ENCODE results near the gene LENEP. TPM values are rescaled to one million over a fixed set of nuclear protein-coding genes. Genes with fewer than 3 reads are reported as not detected.

LENEP gene
- total and polyA plus RNA-seq, 2 of the 8 experiments (the other 6 are each of a cell fraction or from before 2014, with no cell fraction given), result 1.3 TPM; not detected in 1

GRCh38 chr1:154961207-154962155 lies 31.9 kb upstream of the LENEP start, which contains the start of gene PYGO2 (continued):
- TF ChIP-seq SIN3A (conservative IDR thresholded peaks at IDR 0.05 in 1 of 2, IDR thresholded peaks at IDR 0.05 in 1 of 2; ENCODE audit: low read depth in 1 of 2, low read length in 2 of 2) (peak; percentile 36 to 59; a peak in 3 of 4 replicates), BRCA1 (IDR thresholded peaks at IDR 0.05; ENCODE audit: low read depth, low read length) (no peak), GTF2F1 (IDR thresholded peaks at IDR 0.05; ENCODE audit: borderline replicate concordance, low read depth, low read length) (no peak), SAP30 (IDR thresholded peaks at IDR 0.05; ENCODE audit: insufficient read depth, insufficient replicate concordance, low read length) (no peak), CTCF (IDR thresholded peaks at IDR 0.05; ENCODE audit: control extremely low read depth in 1 of 3, insufficient read depth in 1 of 3, low read depth in 1 of 3, low read length in 3 of 3) (peak; percentile 37 to 55 (median 53)), RBBP5 (IDR thresholded peaks at IDR 0.05; ENCODE audit: borderline replicate concordance, low read depth, low read length) (peak; percentile 91; the same call in 1 of the 2 replicates), PHF8 (conservative IDR thresholded peaks at IDR 0.05; ENCODE audit: low read depth, low read length) (peak; percentile 85), ATF3 (IDR thresholded peaks at IDR 0.05; ENCODE audit: insufficient read depth, low read depth, low read length) (no peak), NRF1 (IDR thresholded peaks at IDR 0.05; ENCODE audit: low read depth, low read length) (0 out of 2 replicates have a peak, but pooled peaks have one; percentile 2), TBP (IDR thresholded peaks at IDR 0.05; ENCODE audit: low read depth, low read length) (peak; percentile 42; the same call in 1 of the 2 replicates), BACH1 (IDR thresholded peaks at IDR 0.05; ENCODE audit: low read length) (peak; percentile 22; the same call in 1 of the 2 replicates), RXRA (IDR thresholded peaks at IDR 0.05; ENCODE audit: insufficient read depth, low read depth, low read length) (no peak), TCF12 (IDR thresholded peaks at IDR 0.05; ENCODE audit: low read depth, low read length) (no peak), CREB1 (IDR thresholded peaks at IDR 0.05) (peak; percentile 89), TAF1 (IDR thresholded peaks at IDR 0.05; ENCODE audit: low read depth, low read length) (peak; percentile 86), USF2 (IDR thresholded peaks at IDR 0.05; ENCODE audit: low read length) (no peak), GABPA (IDR thresholded peaks at IDR 0.05; ENCODE audit: borderline replicate concordance, insufficient read depth, low read length) (peak; percentile 88), SP2 (IDR thresholded peaks at IDR 0.05; ENCODE audit: low read length) (no peak)
